ENCODE results near the gene UGT2B17.

DNA sequence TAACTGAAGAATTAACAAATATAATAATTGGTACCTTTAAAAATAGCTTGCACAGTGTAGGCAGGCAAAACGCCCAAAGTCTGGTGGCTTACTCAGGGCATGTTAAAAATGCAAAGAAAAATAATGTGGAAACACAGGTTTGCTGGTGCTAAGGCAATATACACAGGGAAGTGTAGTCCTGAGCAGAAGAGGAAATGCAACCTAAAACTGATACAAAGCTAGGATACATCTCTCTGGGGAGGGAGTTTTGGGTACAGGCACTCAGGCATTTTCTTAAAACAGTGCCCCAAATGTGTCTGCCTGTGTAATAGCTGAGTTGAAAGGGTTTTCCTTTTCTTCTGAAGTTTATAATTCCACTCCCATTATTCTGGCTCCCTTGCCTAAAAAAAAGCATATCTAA, 81.4 kb downstream of the UGT2B17 start:
- TF ChIP-seq, protein P1, sequence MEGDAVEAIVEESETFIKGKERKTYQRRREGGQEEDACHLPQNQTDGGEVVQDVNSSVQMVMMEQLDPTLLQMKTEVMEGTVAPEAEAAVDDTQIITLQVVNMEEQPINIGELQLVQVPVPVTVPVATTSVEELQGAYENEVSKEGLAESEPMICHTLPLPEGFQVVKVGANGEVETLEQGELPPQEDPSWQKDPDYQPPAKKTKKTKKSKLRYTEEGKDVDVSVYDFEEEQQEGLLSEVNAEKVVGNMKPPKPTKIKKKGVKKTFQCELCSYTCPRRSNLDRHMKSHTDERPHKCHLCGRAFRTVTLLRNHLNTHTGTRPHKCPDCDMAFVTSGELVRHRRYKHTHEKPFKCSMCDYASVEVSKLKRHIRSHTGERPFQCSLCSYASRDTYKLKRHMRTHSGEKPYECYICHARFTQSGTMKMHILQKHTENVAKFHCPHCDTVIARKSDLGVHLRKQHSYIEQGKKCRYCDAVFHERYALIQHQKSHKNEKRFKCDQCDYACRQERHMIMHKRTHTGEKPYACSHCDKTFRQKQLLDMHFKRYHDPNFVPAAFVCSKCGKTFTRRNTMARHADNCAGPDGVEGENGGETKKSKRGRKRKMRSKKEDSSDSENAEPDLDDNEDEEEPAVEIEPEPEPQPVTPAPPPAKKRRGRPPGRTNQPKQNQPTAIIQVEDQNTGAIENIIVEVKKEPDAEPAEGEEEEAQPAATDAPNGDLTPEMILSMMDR (conservative IDR thresholded peaks at IDR 0.05; ENCODE audit: low read depth, low read length) = no peak
- TF ChIP-seq POLR2A (IDR thresholded peaks at IDR 0.05; ENCODE audit: low read depth, low read length) (no peak), FOS (IDR thresholded peaks at IDR 0.05; ENCODE audit: low read depth, low read length) (no peak), MXI1 (IDR thresholded peaks at IDR 0.05; ENCODE audit: borderline replicate concordance, low read depth, low read length) (no peak), CHD1 (IDR thresholded peaks at IDR 0.05; ENCODE audit: low read depth, low read length) (no peak), RCOR1 (IDR thresholded peaks at IDR 0.05; ENCODE audit: insufficient replicate concordance, low read length) (no peak), MAFK (IDR thresholded peaks at IDR 0.05; ENCODE audit: low read depth, low read length) (no peak)
- TF ChIP-seq, protein P2, sequence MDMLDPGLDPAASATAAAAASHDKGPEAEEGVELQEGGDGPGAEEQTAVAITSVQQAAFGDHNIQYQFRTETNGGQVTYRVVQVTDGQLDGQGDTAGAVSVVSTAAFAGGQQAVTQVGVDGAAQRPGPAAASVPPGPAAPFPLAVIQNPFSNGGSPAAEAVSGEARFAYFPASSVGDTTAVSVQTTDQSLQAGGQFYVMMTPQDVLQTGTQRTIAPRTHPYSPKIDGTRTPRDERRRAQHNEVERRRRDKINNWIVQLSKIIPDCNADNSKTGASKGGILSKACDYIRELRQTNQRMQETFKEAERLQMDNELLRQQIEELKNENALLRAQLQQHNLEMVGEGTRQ (IDR thresholded peaks at IDR 0.05; ENCODE audit: low read depth, low read length) = no peak
